Chondrocyte (in vitro differentiated cells): ENCODE measurements around the gene ULBP2. TPM values are rescaled to one million over a fixed set of nuclear protein-coding genes. Genes with fewer than 3 reads are reported as not detected.
"Not testable (repeated sequence)": the region's sequence is repeated elsewhere in the genome, so short reads cannot be mapped to it uniquely, and the experiment has no call there.

Experiments used
- DNase-seq: peaks from one replicate; pipeline ENCODE4 v3.0.0; 2021; ENCODE audit warnings: mixed read lengths, low spot score
- H3K27ac Mint-ChIP-seq: one replicate; pipeline ENCODE4 v1.8.0; 2021; ENCODE audit warnings: mild to moderate bottlenecking, moderate library complexity, mixed read lengths; ENCODE audit not compliant: unreplicated experiment
- H3K27me3 Mint-ChIP-seq: 2 replicates; pipeline ENCODE4 v1.8.0; 2021; ENCODE audit warnings: low read depth, mixed read lengths
- H3K36me3 Mint-ChIP-seq: 2 replicates; pipeline ENCODE4 v1.8.0; 2021; ENCODE audit warnings: low read depth, mixed read lengths
- H3K4me1 Mint-ChIP-seq: 2 replicates; pipeline ENCODE4 v1.8.0; 2021; ENCODE audit warnings: low read depth, mild to moderate bottlenecking, mixed read lengths
- H3K4me3 Mint-ChIP-seq: one replicate; pipeline ENCODE4 v1.8.0; 2021; ENCODE audit warnings: mild to moderate bottlenecking, moderate library complexity, mixed read lengths; ENCODE audit not compliant: unreplicated experiment
- H3K9me3 Mint-ChIP-seq: 2 replicates; pipeline ENCODE4 v1.8.0; 2021; ENCODE audit warnings: low read depth, mixed read lengths
- total RNA-seq: library from RNA; stranded (reverse); gene quantifications from 3 replicates; pipeline ENCODE4 v1.2.1, GENCODE V29; 2021
- TF ChIP-seq, protein P1 (sequence below): fragments of 200-600 bp; sonication (generic); IDR thresholded peaks from 2 replicates; pipeline ENCODE4 v1.5.0; 2021; ENCODE audit warnings: antibody characterized with exemption, mild to moderate bottlenecking, moderate library complexity

Gene ULBP2
- total RNA-seq, 1 donor from 2014 or later: 15.1 TPM

DNA sequence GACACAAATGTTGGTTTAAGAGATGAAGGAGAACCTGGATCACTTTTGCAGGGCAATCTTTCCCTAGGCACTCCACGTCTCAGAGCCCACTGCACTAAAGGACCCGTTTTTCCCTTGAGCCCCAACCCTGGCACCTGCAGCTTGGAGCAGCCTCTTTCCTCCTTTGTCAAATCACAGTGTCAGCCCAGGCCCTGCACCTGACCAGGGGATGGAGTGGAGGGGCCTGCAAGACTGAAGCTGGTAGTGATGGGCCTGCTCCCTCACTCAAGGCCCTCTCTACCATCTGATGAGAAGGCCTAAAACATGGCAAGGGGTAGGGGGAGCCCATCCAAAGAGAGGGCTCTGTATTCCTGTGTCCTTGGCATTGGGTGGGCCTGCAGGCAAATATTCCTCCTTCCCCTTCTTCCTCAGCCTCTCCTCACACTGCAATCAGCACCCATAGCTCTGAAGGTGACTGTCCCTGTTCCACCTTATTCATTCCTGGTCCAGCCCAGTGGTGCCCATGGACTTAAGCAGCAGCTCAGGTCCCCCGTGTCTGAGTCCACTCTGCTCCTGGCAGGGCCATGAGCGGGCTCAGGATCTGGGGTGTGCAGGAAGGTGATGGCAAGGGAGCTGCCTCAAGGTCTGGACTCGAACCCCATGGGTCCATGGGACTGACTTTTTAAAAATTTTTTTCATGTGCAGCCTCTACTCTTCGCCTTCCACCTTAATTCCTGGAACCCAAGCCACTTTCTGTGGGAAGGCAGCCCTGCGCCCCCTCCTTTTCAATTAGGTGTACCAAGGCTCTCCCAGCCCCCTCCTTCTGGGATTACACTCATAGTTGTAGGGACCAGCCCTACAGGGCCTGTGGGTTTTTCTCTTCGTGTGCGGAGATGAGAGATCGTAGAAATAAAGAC is 25.6 kb upstream of the ULBP2 start:
- no peak overlapping the region for H3K27ac Mint-ChIP-seq
- no peak overlapping the region for H3K4me3 Mint-ChIP-seq
- H3K4me1 Mint-ChIP-seq: no peaks in the 10 kb centered on the region
- DNase-seq: peak; percentile 51
- H3K27me3 Mint-ChIP-seq: peaks cover 11% of the 10 kb centered on the region
- H3K36me3 Mint-ChIP-seq: peaks cover 2% of the 10 kb centered on the region
- TF ChIP-seq, protein P1, sequence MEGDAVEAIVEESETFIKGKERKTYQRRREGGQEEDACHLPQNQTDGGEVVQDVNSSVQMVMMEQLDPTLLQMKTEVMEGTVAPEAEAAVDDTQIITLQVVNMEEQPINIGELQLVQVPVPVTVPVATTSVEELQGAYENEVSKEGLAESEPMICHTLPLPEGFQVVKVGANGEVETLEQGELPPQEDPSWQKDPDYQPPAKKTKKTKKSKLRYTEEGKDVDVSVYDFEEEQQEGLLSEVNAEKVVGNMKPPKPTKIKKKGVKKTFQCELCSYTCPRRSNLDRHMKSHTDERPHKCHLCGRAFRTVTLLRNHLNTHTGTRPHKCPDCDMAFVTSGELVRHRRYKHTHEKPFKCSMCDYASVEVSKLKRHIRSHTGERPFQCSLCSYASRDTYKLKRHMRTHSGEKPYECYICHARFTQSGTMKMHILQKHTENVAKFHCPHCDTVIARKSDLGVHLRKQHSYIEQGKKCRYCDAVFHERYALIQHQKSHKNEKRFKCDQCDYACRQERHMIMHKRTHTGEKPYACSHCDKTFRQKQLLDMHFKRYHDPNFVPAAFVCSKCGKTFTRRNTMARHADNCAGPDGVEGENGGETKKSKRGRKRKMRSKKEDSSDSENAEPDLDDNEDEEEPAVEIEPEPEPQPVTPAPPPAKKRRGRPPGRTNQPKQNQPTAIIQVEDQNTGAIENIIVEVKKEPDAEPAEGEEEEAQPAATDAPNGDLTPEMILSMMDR: no peak
- H3K9me3 Mint-ChIP-seq: no peaks in the 10 kb centered on the region

DNA sequence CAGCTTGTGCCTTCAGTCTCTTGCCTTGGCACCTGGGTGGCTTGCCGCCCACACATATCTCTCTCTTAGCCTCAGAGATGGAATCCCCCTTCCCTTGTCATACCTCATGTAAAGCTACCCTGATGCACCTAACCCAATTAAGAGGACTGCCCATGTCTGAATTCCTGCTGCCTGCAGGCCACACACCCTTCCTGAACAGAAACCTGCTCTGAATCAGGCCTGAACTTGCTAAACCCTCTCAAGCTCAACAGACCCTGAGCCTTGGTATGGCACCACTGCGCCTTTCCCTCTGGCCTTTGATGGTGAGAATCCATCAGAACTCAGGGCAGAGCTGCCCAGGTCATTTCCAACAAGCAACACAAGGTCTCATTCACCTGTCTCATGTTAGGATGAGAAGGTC is 24.1 kb upstream of the ULBP2 start:
- Mint-ChIP-seq H3K4me1 (peaks cover 4% of the 10 kb centered on the region), H3K4me3 (no peak overlapping the region), H3K27ac (no peak overlapping the region), H3K27me3 (peaks cover 9% of the 10 kb centered on the region), H3K36me3 (peaks cover 2% of the 10 kb centered on the region), H3K9me3 (no peaks in the 10 kb centered on the region)
- TF ChIP-seq, protein P1: no peak
- DNase-seq: peak; percentile 20

GRCh38 chr6:149918151-149918905 is 23.5 kb upstream of the ULBP2 start:
- no peak overlapping the region for H3K4me3 Mint-ChIP-seq
- DNase-seq: peak; percentile 68
- H3K27me3 Mint-ChIP-seq: peaks cover 4% of the 10 kb centered on the region

DNA sequence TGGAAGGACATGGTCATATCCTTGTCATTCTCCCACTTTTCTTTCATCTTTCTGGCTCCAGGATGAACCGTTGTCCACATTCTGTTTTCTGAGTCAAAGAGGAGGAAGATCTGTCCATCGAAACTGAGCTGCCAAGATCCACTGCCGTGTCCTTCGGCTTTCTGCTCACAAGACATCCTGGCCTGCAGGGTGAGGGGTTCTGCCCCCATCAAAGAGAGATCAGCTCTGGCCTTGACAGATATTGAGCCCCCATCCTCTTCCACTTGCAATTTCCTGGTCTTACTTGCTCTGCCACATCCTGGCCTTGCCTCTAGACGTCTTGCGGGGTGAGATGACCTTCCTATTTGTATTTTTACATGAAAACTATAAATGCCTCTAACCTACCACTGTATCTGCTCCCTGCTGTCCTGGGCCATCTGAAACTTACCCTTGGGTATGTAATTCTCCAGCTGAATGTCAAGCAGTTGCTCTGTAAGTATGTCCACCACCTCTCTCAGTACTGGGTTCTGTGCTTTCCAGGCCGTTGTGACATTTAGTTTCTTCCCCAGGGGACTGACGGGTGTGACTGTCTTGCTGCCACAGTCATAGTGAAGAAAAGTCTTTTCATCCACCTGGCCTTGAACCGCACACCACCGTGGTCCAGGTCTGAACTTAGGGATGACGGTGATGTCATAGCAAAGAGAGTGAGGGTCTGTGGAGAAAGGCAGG is 22.5 kb upstream of the ULBP2 start:
- H3K4me3 Mint-ChIP-seq, H3K36me3 Mint-ChIP-seq, H3K27me3 Mint-ChIP-seq, H3K27ac Mint-ChIP-seq, H3K9me3 Mint-ChIP-seq: not testable (repeated sequence)
- H3K4me1 Mint-ChIP-seq: peaks cover 13% of the 10 kb centered on the region
- peak; percentile 34 for DNase-seq

More at GRCh38 chr6:149918151-149918905, 23.5 kb upstream of the ULBP2 start:
- Mint-ChIP-seq H3K9me3 (no peaks in the 10 kb centered on the region), H3K4me1 (peaks cover 10% of the 10 kb centered on the region), H3K27ac (no peak overlapping the region), H3K36me3 (peaks cover 2% of the 10 kb centered on the region)
- TF ChIP-seq, protein P1: no peak

DNA sequence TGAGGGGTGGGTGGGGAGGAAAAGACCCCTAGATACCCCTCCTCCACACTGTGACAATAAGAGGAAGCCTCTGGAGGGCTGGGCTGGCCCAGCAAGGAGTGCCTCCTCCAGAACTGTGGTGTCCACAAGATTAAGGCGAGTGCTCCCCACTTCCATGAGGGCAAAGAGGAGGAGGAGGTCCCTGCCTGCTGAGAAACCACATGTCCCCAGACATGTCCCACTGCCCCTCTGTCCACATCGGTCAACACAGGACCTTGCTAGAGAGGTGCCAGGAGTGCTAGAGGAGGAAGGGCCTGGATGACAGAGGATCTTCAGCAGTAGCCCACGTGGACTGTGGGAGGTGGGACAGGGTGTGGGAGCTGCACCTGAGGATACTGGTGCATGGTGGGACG is 22.0 kb upstream of the ULBP2 start:
- no peak overlapping the region for H3K27ac Mint-ChIP-seq
- peaks cover 1% of the 10 kb centered on the region for H3K27me3 Mint-ChIP-seq
- H3K4me1 Mint-ChIP-seq: peaks cover 13% of the 10 kb centered on the region
- H3K36me3 Mint-ChIP-seq: peaks cover 2% of the 10 kb centered on the region
- H3K9me3 Mint-ChIP-seq: no peaks in the 10 kb centered on the region
- no peak overlapping the region for H3K4me3 Mint-ChIP-seq
- peak; percentile 48 for DNase-seq
- TF ChIP-seq, protein P1: no peak
